NT2/D1 (cell line): ENCODE data around the gene RAD51C.

Experiments used
- DNase-seq: peaks from one replicate; pipeline ENCODE4 v3.0.0-alpha.2; 2011; ENCODE audit warnings: low read depth, low spot score
- H3K27me3 ChIP-seq: 2 replicates; pipeline ENCODE4 v1.6.0; 2011; ENCODE audit warnings: mild to moderate bottlenecking; ENCODE audit not compliant: insufficient read length, insufficient read depth
- H3K36me3 ChIP-seq: 2 replicates; pipeline ENCODE4 v1.6.1; 2011; ENCODE audit warnings: mild to moderate bottlenecking, low read length, mixed read lengths; ENCODE audit not compliant: insufficient read depth, insufficient read length
- H3K4me1 ChIP-seq: 2 replicates; pipeline ENCODE4 v1.5.1; 2011; ENCODE audit not compliant: insufficient read depth, insufficient read length
- H3K4me3 ChIP-seq: 2 replicates; pipeline ENCODE4 v1.5.1; 2011; ENCODE audit warnings: low read depth; ENCODE audit not compliant: insufficient read length
- H3K9ac ChIP-seq: 2 replicates; pipeline ENCODE4 v1.6.0; 2011; ENCODE audit warnings: low read depth; ENCODE audit not compliant: insufficient read length
- H3K9me3 ChIP-seq: 2 replicates; pipeline ENCODE4 v1.5.1; 2011; ENCODE audit warnings: mild to moderate bottlenecking, low read length; ENCODE audit not compliant: insufficient read depth
- SUZ12 ChIP-seq: IDR thresholded peaks from 2 replicates; pipeline ENCODE4 v1.6.1; 2011; ENCODE audit not compliant: insufficient read length, insufficient read depth; ENCODE audit errors: extremely low read depth
- YY1 ChIP-seq: IDR thresholded peaks from 2 replicates; pipeline ENCODE4 v1.6.1; 2011; ENCODE audit not compliant: insufficient read length, insufficient read depth
- ZNF274 ChIP-seq: IDR thresholded peaks from 2 replicates; pipeline ENCODE4 v1.6.1; 2011; ENCODE audit warnings: mild to moderate bottlenecking, low read depth, low read length

RAD51C gene

DNA sequence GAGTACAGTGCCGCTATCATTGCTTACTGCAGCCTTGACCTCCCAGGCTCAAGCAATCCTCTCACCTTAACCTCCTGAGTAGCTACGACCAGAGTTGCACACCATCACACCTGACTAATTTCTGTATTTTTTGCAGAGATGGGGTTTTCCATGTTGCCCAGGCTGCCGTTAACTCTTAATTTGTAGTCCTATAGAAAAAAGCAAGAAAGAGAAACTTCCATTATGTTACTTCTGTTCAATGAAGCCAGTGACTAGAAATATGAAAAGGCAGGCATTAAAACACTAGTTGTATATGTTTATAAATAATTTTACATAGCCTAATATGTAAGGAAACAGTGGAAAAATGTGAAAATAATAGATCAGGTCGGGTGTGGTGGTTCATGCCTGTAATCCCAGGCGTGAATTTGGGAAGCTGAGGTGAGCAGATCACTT, 9.7 kb downstream of the RAD51C start:
- no peaks in the 10 kb centered on the region for H3K4me1 ChIP-seq
- no peak for DNase-seq
- no peak overlapping the region for H3K4me3 ChIP-seq
- TF ChIP-seq SUZ12 (no peak), ZNF274 (no peak), YY1 (no peak)
- H3K36me3 ChIP-seq = peaks cover 46% of the 10 kb centered on the region
- no peak overlapping the region for H3K9ac ChIP-seq
- H3K27me3 ChIP-seq = no peaks in the 10 kb centered on the region
- H3K9me3 ChIP-seq = no peaks in the 10 kb centered on the region

DNA sequence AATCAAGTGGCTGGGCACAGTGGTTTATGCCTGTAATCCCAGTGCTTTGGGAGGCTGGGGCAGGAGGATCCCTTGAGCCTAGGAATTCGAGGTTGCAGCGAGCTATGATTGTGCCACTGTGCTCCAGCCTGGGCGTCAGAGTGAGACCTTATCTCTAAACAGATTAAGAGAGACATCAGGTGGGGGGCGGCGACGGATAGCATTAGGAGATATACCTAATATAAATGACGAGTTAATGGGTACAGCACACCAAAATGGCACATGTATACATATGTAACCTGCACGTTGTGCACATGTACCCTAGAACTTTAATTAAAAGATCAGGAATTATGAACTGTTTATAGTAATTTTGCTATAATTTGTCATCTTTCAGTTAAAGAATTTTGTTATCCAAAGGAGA, 10.3 kb downstream of the RAD51C start:
- TF ChIP-seq ZNF274 (no peak), SUZ12 (no peak), YY1 (no peak)

DNA sequence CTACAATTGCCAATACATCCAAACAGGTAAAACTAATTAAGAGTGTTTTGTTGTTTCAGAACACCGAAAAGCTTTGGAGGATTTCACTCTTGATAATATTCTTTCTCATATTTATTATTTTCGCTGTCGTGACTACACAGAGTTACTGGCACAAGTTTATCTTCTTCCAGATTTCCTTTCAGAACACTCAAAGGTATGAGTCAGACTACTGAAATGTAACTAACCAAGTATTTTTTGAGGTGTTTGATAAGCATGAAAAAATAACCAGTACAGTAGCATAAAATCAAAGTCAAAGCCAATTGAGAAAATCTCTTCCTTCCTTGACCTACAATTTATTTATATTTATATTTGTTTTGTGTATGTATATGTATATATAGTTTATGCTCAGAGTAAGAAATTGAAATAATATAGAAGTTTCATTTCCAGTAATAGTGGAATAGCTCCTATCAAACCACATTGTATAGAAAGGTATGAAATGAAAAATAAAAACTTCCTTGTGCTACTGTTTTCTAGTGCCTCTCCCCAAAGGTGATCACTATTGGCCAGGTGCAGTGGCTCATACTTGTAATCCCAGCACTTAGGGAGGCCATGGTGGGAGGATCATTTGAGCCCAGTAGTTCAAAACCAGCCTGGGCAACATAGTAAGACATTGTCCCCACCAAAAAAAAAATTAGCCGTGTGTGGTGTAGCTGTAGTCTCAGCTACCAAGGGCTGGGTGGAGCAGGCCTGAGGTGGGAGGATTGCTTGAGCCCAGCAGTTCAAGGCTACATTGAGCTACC, 10.9 kb downstream of the RAD51C start:
- Histone ChIP-seq H3K9me3 (no peaks in the 10 kb centered on the region), H3K4me1 (no peaks in the 10 kb centered on the region), H3K9ac (no peak overlapping the region), H3K4me3 (no peak overlapping the region), H3K36me3 (peaks cover 52% of the 10 kb centered on the region), H3K27me3 (no peaks in the 10 kb centered on the region)
- DNase-seq = no peak
- no peak for TF ChIP-seq SUZ12
- no peak for TF ChIP-seq ZNF274
- TF ChIP-seq YY1 = no peak

More for the DNA sequence above, 10.3 kb downstream of the RAD51C start:
- no peak for DNase-seq
- peaks cover 49% of the 10 kb centered on the region for H3K36me3 ChIP-seq
- no peak overlapping the region for H3K4me3 ChIP-seq
- no peaks in the 10 kb centered on the region for H3K4me1 ChIP-seq
- H3K27me3 ChIP-seq = no peaks in the 10 kb centered on the region
- H3K9me3 ChIP-seq = no peaks in the 10 kb centered on the region
- no peak overlapping the region for H3K9ac ChIP-seq

DNA sequence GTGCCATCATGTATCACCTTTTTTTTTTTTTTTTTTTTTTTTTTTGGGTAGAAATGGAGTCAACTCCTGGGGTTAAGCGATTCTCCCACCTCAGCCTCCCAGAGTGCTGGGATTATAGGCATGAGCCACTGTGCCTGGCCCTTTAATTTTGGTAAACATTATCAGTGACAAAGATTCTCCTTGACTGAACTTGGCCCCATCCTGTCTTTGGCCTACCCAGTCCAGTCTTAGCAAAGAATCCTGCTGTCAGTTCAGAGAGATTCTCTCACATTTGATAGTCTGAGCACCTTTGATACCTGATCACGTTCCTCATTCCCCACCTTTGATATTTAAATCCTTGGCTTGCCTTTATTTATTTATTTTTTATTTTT, 11.5 kb downstream of the RAD51C start:
- Histone ChIP-seq H3K4me3 (no peak overlapping the region), H3K9ac (no peak overlapping the region), H3K27me3 (no peaks in the 10 kb centered on the region), H3K4me1 (no peaks in the 10 kb centered on the region), H3K36me3 (peaks cover 52% of the 10 kb centered on the region), H3K9me3 (no peaks in the 10 kb centered on the region)
- no peak for TF ChIP-seq YY1
- TF ChIP-seq ZNF274 = no peak
- TF ChIP-seq SUZ12 = no peak
- no peak for DNase-seq

DNA sequence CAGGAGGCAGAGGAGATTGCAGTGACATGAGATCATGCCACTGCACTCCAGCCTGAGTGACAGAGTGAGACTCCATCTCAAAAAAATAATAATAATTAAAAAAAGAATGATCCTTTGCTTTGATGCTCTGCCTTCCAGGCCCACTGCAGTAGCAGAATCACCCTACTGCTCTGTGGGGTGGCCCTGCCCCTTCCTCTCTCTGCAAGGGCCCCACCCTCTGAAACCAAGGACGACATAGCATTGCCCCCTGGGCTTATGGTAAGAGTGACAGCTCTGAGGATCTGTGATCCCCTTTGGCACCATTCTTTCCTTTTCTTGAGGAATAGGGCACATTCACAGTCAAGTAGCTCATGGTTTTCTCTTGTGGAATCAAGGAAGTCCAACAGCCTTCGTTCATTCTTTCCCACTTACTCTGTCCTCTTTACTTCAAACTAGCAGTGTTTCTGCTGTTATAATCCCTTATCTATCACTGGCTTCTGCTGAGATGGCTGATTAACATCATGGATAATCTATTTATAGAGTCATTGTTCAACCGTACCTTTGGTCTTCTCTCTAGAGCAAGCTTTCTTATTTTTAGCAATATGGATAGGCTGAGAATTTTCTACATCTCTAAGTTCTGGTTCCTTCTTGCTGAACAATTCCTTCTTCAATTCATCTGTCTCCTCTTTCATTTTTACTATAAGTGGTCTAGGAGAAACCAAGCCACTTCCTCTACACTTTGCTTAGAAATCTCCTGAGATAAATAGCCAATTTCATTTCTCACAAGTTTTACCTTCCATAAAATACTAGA, 14.1 kb downstream of the RAD51C start:
- Histone ChIP-seq H3K9ac (no peak overlapping the region), H3K9me3 (no peaks in the 10 kb centered on the region), H3K36me3 (peaks cover 51% of the 10 kb centered on the region), H3K4me3 (no peak overlapping the region), H3K4me1 (no peaks in the 10 kb centered on the region), H3K27me3 (no peaks in the 10 kb centered on the region)
- no peak for TF ChIP-seq SUZ12
- TF ChIP-seq YY1 = no peak
- TF ChIP-seq ZNF274 = no peak
- no peak for DNase-seq

DNA sequence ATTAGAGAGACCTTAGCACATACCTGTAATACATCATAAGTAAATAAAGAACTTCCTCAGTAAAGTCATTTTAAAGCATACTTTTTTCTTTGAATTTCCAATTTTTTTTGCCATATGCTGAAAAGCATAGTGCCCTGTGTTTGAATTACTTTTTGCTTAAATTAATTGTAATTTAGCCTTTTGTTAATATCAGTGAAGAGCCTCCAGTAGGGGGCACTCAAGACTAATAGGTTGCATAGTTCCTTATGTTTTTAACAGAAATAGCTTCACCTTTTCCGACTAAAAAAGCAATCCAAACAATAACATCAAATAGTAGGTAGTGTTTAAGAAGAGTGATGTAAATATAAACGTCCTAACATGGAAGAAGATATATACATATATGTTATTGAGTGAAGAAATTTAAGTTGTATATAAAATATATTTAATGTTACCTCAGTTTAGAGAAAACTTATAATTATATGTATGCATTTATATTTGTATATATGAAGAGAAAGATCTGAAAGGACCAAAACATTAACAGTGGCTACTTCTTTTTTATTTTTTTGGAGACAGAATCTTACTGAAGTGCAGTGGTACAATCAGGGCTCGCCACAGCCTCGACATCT, 18.6 kb downstream of the RAD51C start:
- H3K36me3 ChIP-seq = peaks cover 47% of the 10 kb centered on the region
- H3K4me3 ChIP-seq = no peak overlapping the region
- peak; percentile 23 for DNase-seq
- no peaks in the 10 kb centered on the region for H3K27me3 ChIP-seq
- H3K9me3 ChIP-seq = no peaks in the 10 kb centered on the region
- H3K9ac ChIP-seq = no peak overlapping the region
- H3K4me1 ChIP-seq = no peaks in the 10 kb centered on the region
- TF ChIP-seq ZNF274 = no peak
- no peak for TF ChIP-seq SUZ12
- no peak for TF ChIP-seq YY1

DNA sequence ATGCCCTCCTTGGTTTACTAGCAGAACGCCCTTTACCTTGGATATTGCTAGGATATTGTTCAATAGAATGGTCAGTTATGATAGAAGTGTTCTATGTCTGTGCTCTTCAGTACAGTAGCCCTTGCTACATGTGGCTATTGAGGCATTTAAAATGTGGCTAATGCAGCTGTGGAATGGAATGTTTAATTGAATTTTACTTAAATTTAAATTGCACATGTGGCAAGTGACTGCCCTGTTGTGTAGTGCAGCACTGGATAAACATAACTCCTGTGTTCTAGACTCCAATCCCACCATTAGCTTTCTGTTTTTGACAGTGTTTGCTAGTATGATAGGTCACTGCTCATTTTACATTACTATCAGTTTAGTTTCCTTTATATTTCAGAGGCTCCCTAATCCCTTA, 29.9 kb downstream of the RAD51C start:
- H3K4me3 ChIP-seq = no peak overlapping the region
- no peaks in the 10 kb centered on the region for H3K4me1 ChIP-seq
- H3K36me3 ChIP-seq = peaks cover 30% of the 10 kb centered on the region
- no peak overlapping the region for H3K9ac ChIP-seq
- H3K9me3 ChIP-seq = no peaks in the 10 kb centered on the region
- TF ChIP-seq SUZ12 = no peak
- no peak for TF ChIP-seq YY1
- TF ChIP-seq ZNF274 = no peak
- H3K27me3 ChIP-seq = no peaks in the 10 kb centered on the region
- no peak for DNase-seq
